C4-2B (cell line): ENCODE results near the gene APOL3.
A peak's percentile ranks its signal among the peaks of the same experiment; 100 is the strongest.
"Not testable (repeated sequence)": the region's sequence is repeated elsewhere in the genome, so short reads cannot be mapped to it uniquely, and the experiment has no call there.

Experiments
- H3K27ac ChIP-seq: fragments of 450-650 bp; 2 replicates; pipeline ENCODE4 v1.5.1; 2017
- ZFX ChIP-seq: fragments of 450-650 bp; IDR thresholded peaks from 2 replicates; pipeline ENCODE4 v1.6.1; 2017
- TF ChIP-seq, protein P1 (sequence below): fragments of 450-650 bp; conservative IDR thresholded peaks from 2 replicates; pipeline ENCODE4 v1.5.1; 2017; ENCODE audit warnings: mild to moderate bottlenecking

APOL3 gene

DNA sequence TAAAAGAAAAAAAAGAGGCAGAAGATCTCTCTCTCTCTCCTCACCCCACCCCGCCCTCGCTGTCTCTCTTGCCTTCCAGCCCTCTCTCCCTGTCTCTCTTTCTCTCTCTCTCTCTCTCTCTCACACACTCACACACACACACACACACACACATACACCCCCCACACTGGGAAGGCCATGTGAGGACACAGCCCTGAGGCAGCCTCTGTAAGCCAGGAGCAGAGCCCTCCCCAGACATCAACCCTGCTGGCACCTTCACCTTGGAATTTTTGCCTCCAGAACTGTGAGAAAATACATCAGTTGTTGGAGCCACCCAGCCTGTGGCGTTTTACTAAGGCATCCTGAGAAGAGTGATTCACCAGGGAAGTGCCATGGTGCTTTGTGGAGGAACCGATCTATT lies 14.7 kb downstream of the APOL3 start:
- no peak overlapping the region for H3K27ac ChIP-seq
- TF ChIP-seq ZFX, result no peak
- TF ChIP-seq, protein P1, sequence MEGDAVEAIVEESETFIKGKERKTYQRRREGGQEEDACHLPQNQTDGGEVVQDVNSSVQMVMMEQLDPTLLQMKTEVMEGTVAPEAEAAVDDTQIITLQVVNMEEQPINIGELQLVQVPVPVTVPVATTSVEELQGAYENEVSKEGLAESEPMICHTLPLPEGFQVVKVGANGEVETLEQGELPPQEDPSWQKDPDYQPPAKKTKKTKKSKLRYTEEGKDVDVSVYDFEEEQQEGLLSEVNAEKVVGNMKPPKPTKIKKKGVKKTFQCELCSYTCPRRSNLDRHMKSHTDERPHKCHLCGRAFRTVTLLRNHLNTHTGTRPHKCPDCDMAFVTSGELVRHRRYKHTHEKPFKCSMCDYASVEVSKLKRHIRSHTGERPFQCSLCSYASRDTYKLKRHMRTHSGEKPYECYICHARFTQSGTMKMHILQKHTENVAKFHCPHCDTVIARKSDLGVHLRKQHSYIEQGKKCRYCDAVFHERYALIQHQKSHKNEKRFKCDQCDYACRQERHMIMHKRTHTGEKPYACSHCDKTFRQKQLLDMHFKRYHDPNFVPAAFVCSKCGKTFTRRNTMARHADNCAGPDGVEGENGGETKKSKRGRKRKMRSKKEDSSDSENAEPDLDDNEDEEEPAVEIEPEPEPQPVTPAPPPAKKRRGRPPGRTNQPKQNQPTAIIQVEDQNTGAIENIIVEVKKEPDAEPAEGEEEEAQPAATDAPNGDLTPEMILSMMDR, result no peak

- no peak for TF ChIP-seq ZFX
- TF ChIP-seq, protein P1, result peak; percentile 84
- no peak overlapping the region for H3K27ac ChIP-seq
Measured at GRCh38 chr22:36144886-36145541, 15.5 kb downstream of the APOL3 start.

DNA sequence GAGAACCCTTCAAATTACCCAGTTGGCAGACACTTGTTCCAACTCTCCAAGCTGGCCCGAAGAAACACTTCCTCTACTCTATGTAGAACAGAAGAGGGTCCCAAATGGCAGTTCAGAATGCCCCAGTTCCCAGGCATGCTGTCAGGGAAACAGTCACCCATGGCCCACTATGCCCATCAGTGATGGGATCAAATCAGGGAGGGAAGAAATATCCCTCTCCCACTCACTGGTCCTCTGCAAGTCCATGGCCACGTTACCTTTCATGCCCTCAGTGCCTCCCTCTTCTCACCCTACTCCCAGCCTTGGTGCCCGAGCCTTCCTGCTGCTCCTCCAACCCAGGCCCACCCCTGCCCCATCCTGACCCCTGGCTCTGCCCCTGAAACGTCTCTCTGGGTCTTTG lies 16.6 kb downstream of the APOL3 start:
- H3K27ac ChIP-seq, result no peak overlapping the region
- TF ChIP-seq ZFX, result no peak
- TF ChIP-seq, protein P1, result no peak

GRCh38 chr22:36143066-36143815 lies 17.3 kb downstream of the APOL3 start:
- no peak overlapping the region for H3K27ac ChIP-seq
- TF ChIP-seq, protein P1, result no peak

- no peak overlapping the region for H3K27ac ChIP-seq
- TF ChIP-seq, protein P1, result no peak
- TF ChIP-seq ZFX, result no peak
Measured at GRCh38 chr22:36141481-36141880, 19.1 kb downstream of the APOL3 start.

DNA sequence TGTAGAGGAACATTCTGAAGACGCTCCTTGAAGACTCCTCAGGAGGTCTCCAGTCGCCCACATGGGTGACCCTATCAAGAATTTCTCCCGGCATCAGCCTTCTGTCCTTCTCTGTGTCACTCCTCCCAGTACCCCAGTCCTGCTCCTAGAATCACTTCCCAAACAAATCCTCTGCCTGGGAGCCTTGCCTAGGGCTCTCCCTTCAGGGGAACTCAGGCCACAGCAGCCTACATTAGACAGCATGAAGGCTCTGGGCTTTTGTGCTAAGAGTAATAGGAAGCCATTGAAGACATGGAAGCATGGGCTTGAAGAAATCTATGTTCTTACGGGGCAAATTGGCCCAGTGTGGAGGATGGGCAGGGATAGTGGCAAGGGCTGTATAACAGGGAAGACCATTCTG lies 21.8 kb downstream of the APOL3 start:
- not testable (repeated sequence) for H3K27ac ChIP-seq

- no peak for TF ChIP-seq ZFX
- TF ChIP-seq, protein P1, result no peak
- no peak overlapping the region for H3K27ac ChIP-seq
Measured at GRCh38 chr22:36136988-36137387, 23.6 kb downstream of the APOL3 start.

DNA sequence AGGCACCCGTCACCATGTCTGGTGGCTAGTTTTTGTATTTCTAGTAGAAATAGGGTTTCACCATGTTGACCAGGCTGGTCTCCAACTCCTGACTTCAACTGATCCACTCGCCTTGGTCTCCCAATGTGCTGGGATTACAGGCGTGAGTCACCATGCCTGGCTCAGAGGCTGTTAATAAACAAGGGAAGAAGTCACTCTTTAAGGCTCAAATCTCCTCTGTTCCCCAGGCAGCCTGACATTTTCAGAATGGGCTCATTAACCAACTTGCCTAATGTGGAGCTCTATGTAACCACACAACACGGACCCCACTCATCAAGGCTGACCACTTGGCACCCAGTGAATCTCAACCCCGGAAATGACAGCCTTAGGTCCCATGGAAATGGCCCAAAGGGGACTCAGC lies 24.1 kb downstream of the APOL3 start:
- TF ChIP-seq, protein P1, result no peak
- TF ChIP-seq ZFX, result no peak
- no peak overlapping the region for H3K27ac ChIP-seq
